ENCODE results near the gene NELFCD. TPM values are rescaled to one million over a fixed set of nuclear protein-coding genes. Genes with fewer than 3 reads are reported as not detected.

The NELFCD gene
- total RNA-seq, 1 experiment from 2014 or later: 88.2 TPM

DNA sequence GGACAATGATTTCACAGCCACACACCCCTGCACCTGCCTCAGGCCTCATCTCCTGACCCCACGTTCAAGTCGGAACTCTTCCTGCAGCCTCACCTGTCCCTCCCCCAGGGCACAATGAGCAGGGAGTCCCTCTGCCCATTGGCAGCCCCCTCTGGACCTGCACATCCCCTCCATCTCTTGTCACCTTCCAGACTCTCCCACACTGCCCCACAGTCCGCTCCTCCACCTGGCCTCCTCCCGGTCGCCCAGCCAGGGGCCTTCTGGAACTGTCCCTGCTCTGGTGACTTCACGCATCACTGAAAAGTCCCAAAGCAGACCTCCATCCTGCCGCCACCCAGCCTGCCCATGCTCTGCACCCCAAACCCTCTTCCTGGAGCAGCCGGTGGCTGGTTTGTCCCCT, 21.3 kb downstream of the NELFCD start (continued):
- TF ChIP-seq ZBTB33 (IDR thresholded peaks at IDR 0.05; ENCODE audit: extremely low read depth, insufficient replicate concordance, low read length): no peak
- no peak for TF ChIP-seq POLR2A (IDR thresholded peaks at IDR 0.05; ENCODE audit: borderline replicate concordance, extremely low read depth, insufficient read depth, insufficient read length)
- TF ChIP-seq YY1 (IDR thresholded peaks at IDR 0.05; ENCODE audit: extremely low read depth, insufficient replicate concordance, low read depth, low read length): no peak
- TF ChIP-seq, protein P1, sequence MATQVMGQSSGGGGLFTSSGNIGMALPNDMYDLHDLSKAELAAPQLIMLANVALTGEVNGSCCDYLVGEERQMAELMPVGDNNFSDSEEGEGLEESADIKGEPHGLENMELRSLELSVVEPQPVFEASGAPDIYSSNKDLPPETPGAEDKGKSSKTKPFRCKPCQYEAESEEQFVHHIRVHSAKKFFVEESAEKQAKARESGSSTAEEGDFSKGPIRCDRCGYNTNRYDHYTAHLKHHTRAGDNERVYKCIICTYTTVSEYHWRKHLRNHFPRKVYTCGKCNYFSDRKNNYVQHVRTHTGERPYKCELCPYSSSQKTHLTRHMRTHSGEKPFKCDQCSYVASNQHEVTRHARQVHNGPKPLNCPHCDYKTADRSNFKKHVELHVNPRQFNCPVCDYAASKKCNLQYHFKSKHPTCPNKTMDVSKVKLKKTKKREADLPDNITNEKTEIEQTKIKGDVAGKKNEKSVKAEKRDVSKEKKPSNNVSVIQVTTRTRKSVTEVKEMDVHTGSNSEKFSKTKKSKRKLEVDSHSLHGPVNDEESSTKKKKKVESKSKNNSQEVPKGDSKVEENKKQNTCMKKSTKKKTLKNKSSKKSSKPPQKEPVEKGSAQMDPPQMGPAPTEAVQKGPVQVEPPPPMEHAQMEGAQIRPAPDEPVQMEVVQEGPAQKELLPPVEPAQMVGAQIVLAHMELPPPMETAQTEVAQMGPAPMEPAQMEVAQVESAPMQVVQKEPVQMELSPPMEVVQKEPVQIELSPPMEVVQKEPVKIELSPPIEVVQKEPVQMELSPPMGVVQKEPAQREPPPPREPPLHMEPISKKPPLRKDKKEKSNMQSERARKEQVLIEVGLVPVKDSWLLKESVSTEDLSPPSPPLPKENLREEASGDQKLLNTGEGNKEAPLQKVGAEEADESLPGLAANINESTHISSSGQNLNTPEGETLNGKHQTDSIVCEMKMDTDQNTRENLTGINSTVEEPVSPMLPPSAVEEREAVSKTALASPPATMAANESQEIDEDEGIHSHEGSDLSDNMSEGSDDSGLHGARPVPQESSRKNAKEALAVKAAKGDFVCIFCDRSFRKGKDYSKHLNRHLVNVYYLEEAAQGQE (IDR thresholded peaks at IDR 0.05; ENCODE audit: low read depth): no peak
- no peak for TF ChIP-seq ATF3 (IDR thresholded peaks at IDR 0.05)
- no peak for TF ChIP-seq EZH2phosphoT487 (IDR thresholded peaks at IDR 0.05; ENCODE audit: borderline replicate concordance)
- TF ChIP-seq TCF7L2 (IDR thresholded peaks at IDR 0.05; ENCODE audit: borderline replicate concordance, extremely low read depth, insufficient read depth, insufficient read length): no peak
- no peak for TF ChIP-seq EZH2 (IDR thresholded peaks at IDR 0.05)
- no peak for TF ChIP-seq FOSL1 (IDR thresholded peaks at IDR 0.05; ENCODE audit: low read depth)
- TF ChIP-seq ZNF274 (IDR thresholded peaks at IDR 0.05; ENCODE audit: low read depth, low read length): no peak
